ENCODE data around the gene CNTN1. TPM values are rescaled to one million over a fixed set of nuclear protein-coding genes. Genes with fewer than 3 reads are reported as not detected.

The CNTN1 gene
- total RNA-seq, 1 donor = 0.36 TPM

GRCh38 chr12:40820794-40821484, 128.7 kb downstream of the CNTN1 start:
- Histone ChIP-seq H3K4me2 (ENCODE audit: insufficient read depth, low read length) (no peak overlapping the region), H3K4me1 (ENCODE audit: insufficient read depth, low read length) (no peaks in the 10 kb centered on the region), H3K27ac (ENCODE audit: low read depth, low read length) (no peak overlapping the region), H3K9me3 (ENCODE audit: low read depth, low read length) (peaks cover 3% of the 10 kb centered on the region), H3K27me3 (ENCODE audit: insufficient read depth, low read length) (no peaks in the 10 kb centered on the region), H2AFZ (ENCODE audit: low read length) (no peak overlapping the region), H3K36me3 (ENCODE audit: insufficient read depth, low read length) (no peaks in the 10 kb centered on the region), H4K20me1 (ENCODE audit: insufficient read depth, low read length) (no peaks in the 10 kb centered on the region), H3K4me3 (ENCODE audit: insufficient read depth, low read length) (no peak overlapping the region), H3K79me2 (ENCODE audit: insufficient read depth, low read length) (no peaks in the 10 kb centered on the region)
- TF ChIP-seq CTCF (IDR thresholded peaks at IDR 0.05; ENCODE audit: extremely low read depth, low read depth, low read length) = no peak
- DNase-seq (ENCODE audit: insufficient read length, low spot score, missing footprints) = no peak

DNA sequence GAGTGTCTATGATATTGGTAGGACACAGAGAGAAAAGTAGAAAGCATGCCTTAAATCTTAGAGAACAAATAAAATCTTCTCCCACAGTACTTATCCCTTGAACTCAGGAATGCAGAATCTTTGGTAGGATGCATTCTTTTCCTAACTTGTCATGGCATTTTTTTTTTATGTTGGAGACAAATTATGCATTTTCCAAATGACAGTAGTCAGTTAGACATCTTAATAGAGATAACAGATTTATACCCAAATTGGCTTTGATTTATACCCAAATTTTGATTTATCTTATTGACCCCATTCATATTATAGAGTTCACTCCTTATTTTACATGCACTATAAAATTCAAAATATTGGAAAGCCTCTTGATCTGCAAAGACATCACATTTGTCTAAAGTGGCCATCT, 132.9 kb downstream of the CNTN1 start:
- Histone ChIP-seq H3K36me3 (ENCODE audit: insufficient read depth, low read length) (no peaks in the 10 kb centered on the region), H4K20me1 (ENCODE audit: insufficient read depth, low read length) (no peaks in the 10 kb centered on the region), H3K4me1 (ENCODE audit: insufficient read depth, low read length) (no peaks in the 10 kb centered on the region), H3K27ac (ENCODE audit: low read depth, low read length) (no peak overlapping the region), H3K79me2 (ENCODE audit: insufficient read depth, low read length) (no peaks in the 10 kb centered on the region), H3K4me3 (ENCODE audit: insufficient read depth, low read length) (no peak overlapping the region), H3K4me2 (ENCODE audit: insufficient read depth, low read length) (no peak overlapping the region), H3K27me3 (ENCODE audit: insufficient read depth, low read length) (no peaks in the 10 kb centered on the region), H3K9me3 (ENCODE audit: low read depth, low read length) (peaks cover 3% of the 10 kb centered on the region), H2AFZ (ENCODE audit: low read length) (no peak overlapping the region)
- TF ChIP-seq CTCF (IDR thresholded peaks at IDR 0.05; ENCODE audit: extremely low read depth, low read depth, low read length) = no peak
- no peak for DNase-seq (ENCODE audit: insufficient read length, low spot score, missing footprints)

GRCh38 chr12:40827683-40828592, 135.7 kb downstream of the CNTN1 start:
- H2AFZ ChIP-seq (ENCODE audit: low read length) = no peak overlapping the region
- H3K27me3 ChIP-seq (ENCODE audit: insufficient read depth, low read length) = no peaks in the 10 kb centered on the region
- H3K27ac ChIP-seq (ENCODE audit: low read depth, low read length) = no peak overlapping the region
- H3K4me1 ChIP-seq (ENCODE audit: insufficient read depth, low read length) = no peaks in the 10 kb centered on the region
- no peak overlapping the region for H3K4me2 ChIP-seq (ENCODE audit: insufficient read depth, low read length)
- no peak for TF ChIP-seq CTCF (IDR thresholded peaks at IDR 0.05; ENCODE audit: extremely low read depth, low read depth, low read length)
- H3K9me3 ChIP-seq (ENCODE audit: low read depth, low read length) = no peaks in the 10 kb centered on the region
- H3K79me2 ChIP-seq (ENCODE audit: insufficient read depth, low read length) = no peaks in the 10 kb centered on the region
- no peaks in the 10 kb centered on the region for H3K36me3 ChIP-seq (ENCODE audit: insufficient read depth, low read length)
- no peak for DNase-seq (ENCODE audit: insufficient read length, low spot score, missing footprints)
- no peak overlapping the region for H3K4me3 ChIP-seq (ENCODE audit: insufficient read depth, low read length)
- no peaks in the 10 kb centered on the region for H4K20me1 ChIP-seq (ENCODE audit: insufficient read depth, low read length)

GRCh38 chr12:40828593-40828990, 136.4 kb downstream of the CNTN1 start:
- H3K27ac ChIP-seq (ENCODE audit: low read depth, low read length) = no peak overlapping the region
- H3K4me1 ChIP-seq (ENCODE audit: insufficient read depth, low read length) = no peaks in the 10 kb centered on the region
- no peak overlapping the region for H3K4me3 ChIP-seq (ENCODE audit: insufficient read depth, low read length)
- H3K36me3 ChIP-seq (ENCODE audit: insufficient read depth, low read length) = no peaks in the 10 kb centered on the region
- no peak overlapping the region for H2AFZ ChIP-seq (ENCODE audit: low read length)
- no peaks in the 10 kb centered on the region for H3K9me3 ChIP-seq (ENCODE audit: low read depth, low read length)
- no peaks in the 10 kb centered on the region for H4K20me1 ChIP-seq (ENCODE audit: insufficient read depth, low read length)
- H3K4me2 ChIP-seq (ENCODE audit: insufficient read depth, low read length) = no peak overlapping the region
- no peak for DNase-seq (ENCODE audit: insufficient read length, low spot score, missing footprints)
- TF ChIP-seq CTCF (IDR thresholded peaks at IDR 0.05; ENCODE audit: extremely low read depth, low read depth, low read length) = no peak
- H3K79me2 ChIP-seq (ENCODE audit: insufficient read depth, low read length) = no peaks in the 10 kb centered on the region
- H3K27me3 ChIP-seq (ENCODE audit: insufficient read depth, low read length) = no peaks in the 10 kb centered on the region
